Measurements from ENCODE around the gene LYZL2.

The LYZL2 gene

DNA sequence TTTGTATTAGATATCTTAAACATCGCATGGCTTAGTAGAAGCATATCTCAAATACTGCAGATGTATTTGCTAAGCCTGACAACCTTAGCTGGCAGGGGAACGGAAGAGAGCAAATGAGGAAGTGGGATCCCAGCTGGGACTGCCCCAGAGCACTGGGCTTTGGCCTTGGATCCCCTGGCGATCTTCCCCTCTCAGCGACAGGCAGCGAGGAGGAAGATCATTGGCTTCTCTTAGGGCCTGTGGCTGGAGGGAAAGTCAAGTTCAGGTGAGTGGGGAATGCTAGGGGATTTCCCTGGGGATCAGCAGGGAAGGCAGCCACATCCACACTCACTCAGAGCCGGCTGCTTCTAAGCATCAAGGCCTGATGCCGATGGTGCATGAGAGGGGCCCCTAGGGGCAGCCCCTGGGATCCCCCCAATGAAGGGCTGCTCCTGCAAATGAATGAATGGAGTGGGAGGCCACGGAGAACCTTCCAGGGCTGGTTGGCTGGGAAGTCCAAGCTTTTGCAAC is 42.0 kb downstream of the LYZL2 start:
- DNase-seq (ENCODE audit: extremely low read depth, low read depth) = no peak
- TF ChIP-seq, protein P1, sequence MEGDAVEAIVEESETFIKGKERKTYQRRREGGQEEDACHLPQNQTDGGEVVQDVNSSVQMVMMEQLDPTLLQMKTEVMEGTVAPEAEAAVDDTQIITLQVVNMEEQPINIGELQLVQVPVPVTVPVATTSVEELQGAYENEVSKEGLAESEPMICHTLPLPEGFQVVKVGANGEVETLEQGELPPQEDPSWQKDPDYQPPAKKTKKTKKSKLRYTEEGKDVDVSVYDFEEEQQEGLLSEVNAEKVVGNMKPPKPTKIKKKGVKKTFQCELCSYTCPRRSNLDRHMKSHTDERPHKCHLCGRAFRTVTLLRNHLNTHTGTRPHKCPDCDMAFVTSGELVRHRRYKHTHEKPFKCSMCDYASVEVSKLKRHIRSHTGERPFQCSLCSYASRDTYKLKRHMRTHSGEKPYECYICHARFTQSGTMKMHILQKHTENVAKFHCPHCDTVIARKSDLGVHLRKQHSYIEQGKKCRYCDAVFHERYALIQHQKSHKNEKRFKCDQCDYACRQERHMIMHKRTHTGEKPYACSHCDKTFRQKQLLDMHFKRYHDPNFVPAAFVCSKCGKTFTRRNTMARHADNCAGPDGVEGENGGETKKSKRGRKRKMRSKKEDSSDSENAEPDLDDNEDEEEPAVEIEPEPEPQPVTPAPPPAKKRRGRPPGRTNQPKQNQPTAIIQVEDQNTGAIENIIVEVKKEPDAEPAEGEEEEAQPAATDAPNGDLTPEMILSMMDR (IDR thresholded peaks at IDR 0.05; ENCODE audit: low read depth, low read length) = no peak

DNA sequence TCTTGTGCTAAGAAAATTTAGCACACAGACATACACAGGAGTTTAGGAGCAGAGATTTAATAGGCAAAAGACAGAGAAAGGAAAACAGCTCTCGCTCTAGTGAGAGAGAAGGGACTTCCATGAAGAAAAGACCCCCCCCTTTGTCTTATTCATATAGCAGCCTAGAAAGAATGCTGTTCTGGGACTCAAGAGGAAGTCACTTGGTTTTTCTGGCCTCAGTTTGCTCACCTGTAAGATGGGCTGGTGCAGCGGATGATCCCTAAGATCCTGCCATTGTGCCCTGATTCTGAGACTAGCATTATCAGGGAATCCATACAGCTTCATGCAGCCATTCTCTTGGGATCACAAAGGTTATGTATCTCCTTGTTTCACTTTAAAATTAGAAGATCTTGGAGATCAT is 42.7 kb downstream of the LYZL2 start:
- TF ChIP-seq, protein P1 (IDR thresholded peaks at IDR 0.05; ENCODE audit: low read depth, low read length) = no peak
- DNase-seq (ENCODE audit: extremely low read depth, low read depth) = no peak

DNA sequence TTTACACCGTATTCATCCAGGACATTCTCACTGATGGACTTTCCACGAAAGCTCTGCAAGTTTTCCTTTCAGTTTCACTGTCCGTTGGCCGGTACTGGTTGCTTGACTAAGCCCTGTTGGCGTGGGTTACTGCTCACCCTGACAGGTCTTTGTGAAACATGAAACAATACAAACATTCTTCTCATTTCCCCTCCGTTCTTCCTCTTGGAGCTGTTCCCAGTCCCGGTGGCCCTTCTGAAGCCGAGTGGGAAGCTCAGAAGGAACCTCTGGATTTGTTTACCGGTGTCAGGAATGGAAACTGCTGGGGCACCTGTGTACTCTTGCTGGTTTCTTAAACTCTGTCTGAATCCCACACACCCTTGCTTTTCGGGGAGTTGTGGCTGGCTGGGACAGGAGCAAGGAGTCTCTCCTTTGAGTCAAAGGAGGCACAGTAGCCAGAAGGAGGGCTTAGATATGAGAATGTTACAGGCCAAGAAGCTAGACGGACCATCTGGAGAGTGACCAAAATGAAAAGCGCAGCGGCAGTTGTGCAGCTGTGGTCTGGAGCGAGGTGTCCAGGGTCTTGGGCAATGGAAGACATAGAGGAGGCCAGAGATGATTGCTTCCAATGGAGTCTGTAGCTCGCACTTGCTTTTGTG is 45.7 kb downstream of the LYZL2 start:
- DNase-seq (ENCODE audit: extremely low read depth, low read depth) = peak; percentile 23
- TF ChIP-seq, protein P1 (IDR thresholded peaks at IDR 0.05; ENCODE audit: low read depth, low read length) = no peak

- DNase-seq (ENCODE audit: extremely low read depth, low read depth) = peak; percentile 24
- TF ChIP-seq, protein P1 (IDR thresholded peaks at IDR 0.05; ENCODE audit: low read depth, low read length) = peak; percentile 77
These were observed 47.7 kb downstream of the LYZL2 start for GRCh38 chr10:30581779-30582380.

DNA sequence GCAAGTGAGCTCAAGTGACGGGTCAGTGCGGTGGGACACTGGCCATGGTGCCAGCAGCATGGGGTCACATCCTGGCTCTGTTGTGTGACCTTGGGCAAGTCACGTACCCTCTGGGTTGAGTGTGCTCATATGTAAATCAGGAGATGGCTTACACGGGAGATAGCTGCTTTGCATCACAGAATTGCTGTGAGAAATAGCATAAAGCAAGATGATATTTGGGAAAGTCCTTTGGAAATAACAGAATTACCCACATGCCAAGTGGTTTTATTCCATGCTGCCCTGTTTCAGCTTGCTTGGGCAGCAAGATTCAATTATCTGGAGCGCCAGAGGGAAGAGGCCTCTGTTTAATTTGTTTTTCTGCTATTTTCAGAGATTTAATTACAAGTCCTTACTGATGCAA is 48.9 kb downstream of the LYZL2 start:
- DNase-seq (ENCODE audit: extremely low read depth, low read depth) = no peak
- TF ChIP-seq, protein P1 (IDR thresholded peaks at IDR 0.05; ENCODE audit: low read depth, low read length) = no peak

GRCh38 chr10:30580241-30580640 is 49.3 kb downstream of the LYZL2 start:
- DNase-seq (ENCODE audit: extremely low read depth, low read depth) = no peak
- TF ChIP-seq, protein P1 (IDR thresholded peaks at IDR 0.05; ENCODE audit: low read depth, low read length) = no peak

DNA sequence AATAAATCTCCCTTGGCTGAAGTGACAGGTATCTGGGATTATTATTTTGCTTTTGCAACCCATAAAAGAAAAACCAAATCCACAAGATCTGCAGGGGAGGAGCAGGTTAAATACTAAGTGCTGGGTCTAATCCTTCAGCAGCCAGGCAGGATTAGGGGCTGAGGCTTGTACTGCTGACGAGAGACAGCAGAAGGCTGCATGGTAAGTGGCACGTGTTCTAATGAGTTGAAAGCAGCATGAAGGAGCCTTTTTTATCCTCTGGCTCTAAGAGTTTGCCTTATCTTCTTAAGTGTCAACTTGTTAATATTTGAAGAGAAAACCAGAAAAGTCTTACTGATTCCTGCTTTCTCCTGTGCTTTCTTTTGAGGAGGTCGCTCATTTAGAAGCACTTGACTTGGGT is 50.0 kb downstream of the LYZL2 start:
- TF ChIP-seq, protein P1 (IDR thresholded peaks at IDR 0.05; ENCODE audit: low read depth, low read length) = no peak

More for the DNA sequence above, 50.0 kb downstream of the LYZL2 start:
- no peak for DNase-seq (ENCODE audit: extremely low read depth, low read depth)
